ENCODE data around the gene ARFGEF2.
A peak's percentile ranks its signal among the peaks of the same experiment; 100 is the strongest.

The ARFGEF2 gene

DNA sequence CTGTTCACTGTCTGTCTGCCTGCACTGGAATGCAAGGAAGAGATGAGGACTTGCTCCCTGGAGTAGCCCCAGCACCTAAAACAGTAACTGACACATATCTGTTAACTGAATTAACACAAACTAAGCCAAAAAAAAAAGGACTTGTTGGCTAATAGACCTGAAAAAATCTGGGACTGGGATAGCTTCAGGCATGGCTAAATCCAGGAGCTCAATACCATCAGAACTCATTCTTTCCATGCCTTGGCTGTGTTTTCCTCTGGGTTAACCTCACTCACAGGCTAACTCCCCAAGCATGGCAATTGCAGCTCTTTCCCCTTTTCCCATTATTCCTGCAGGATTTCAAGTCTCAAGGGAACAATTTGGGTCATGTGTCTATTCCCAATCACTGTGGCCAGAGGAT, 21.6 kb upstream of the ARFGEF2 start:
- no peak for DNase-seq (ENCODE audit: low spot score)

DNA sequence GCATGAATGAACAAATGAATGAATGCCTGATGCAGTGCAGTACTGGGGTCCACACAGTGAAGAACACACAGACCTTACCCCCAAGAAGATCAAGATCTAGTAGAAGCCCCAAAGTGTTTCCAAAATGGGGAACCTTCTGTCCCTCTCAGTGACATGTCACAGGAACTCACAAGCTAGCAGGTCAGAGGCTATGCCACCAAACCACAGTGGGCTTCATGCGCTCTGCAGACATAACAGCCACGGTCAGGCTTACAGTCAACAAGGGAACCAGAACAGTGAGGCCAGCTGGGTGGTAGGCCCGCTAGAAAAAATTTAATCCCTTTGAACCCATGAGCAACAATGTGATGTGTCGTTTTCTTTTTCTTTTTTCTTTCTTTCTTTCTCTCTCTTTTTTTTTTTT, 20.2 kb upstream of the ARFGEF2 start:
- no peak for DNase-seq (ENCODE audit: low spot score)

DNA sequence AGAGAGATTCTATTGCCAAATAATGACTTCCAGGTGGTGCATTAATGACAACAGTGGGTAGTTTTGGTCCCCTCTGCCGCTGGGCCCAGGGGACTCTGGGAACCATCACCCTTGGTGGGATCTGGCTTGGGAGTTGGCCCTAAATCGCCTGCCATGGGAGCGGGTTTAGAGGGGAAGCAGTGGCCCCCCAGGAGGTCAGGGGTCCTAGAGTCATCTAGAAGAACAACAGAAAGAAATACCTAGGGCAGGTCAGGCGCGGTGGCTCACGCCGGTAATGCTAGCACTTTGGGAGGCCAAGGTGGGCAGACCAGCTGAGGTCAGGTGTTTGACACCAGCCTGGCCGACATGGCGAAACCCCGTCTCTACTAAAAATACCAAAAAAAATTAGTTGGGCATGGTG, 17.8 kb upstream of the ARFGEF2 start:
- DNase-seq (ENCODE audit: low spot score), result no peak

DNA sequence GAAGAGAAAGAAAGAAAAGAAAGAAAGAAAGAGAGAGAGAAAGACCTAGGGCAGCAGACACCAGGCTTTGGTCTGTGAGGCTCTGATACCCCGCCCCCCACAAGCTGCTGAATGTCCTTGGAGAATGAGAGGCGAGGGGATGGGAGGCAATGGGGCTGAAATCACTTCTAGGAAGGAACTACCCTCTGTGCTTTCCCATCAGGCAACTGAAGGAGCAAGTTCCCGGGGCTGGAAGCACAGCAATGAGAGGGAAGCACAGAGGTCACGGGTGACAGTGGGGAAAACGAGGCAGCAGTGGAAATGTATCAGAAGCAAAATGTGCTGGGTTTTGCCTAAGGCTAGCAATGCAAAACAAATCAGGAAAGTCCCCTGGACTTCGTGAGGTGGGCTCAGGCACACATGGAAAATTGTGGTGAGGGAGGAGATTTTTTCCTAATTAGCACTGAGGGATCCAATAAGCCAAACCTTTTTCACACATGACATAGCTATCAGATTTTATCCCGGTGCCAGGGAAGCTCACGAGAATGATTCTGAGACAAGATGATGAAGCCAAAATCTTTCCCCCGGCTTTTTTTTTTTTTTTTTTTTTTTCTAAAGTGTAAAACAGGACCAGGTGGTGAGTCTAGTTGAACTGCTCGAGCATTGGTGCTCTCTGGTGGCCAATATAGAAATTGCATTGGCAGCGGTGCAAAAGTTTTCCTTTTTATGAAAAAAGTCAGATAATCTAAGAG, 16.8 kb upstream of the ARFGEF2 start:
- DNase-seq (ENCODE audit: low spot score), result peak; percentile 71

DNA sequence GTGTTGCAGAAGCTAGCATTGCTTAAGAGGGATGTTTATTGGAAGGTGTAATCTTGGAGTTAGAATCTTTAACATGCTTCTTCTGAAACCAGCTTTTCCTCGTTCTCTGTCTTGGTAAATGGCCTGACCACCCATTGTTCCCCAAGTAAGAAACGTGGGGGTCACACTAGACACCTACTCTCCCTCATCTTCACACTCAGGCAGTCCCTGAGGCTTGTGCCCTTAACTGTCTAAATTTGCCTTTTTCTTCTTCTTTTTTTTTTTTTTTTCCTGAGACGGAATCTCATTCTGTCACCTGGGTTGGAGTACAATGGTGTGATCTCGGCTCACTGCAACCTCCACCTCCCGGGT, 16.2 kb upstream of the ARFGEF2 start:
- DNase-seq (ENCODE audit: low spot score), result no peak

DNA sequence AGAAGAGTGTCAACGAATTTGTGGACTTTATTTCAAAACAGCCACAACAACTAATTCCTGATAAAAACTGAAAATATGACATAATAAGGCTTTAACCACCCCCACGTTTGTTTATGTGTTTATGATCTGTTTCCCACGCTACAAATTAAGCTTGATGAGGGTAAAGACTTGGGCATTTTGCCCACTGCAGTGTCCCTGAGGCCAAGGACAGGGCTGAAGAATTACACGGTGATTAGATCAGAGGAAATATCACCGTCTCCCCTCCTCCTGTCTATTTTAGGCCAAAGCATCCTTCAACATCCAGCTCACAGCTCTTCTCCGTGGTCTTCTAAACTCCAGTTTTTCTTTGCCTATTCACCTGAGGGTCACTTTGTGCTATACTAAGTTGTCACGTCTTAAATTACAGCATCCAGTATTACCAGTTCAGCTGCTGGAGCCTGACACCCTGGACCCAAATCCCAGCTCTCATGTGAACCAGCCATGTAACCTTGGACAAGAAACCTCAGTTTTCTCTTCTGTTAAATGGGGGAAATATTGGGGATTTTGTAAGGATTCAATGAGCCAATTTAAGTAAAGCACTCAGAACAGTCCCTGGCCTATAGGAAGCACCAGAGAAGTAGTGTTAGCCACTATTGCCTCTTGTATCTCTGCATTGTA, 15.2 kb upstream of the ARFGEF2 start:
- no peak for DNase-seq (ENCODE audit: low spot score)

DNA sequence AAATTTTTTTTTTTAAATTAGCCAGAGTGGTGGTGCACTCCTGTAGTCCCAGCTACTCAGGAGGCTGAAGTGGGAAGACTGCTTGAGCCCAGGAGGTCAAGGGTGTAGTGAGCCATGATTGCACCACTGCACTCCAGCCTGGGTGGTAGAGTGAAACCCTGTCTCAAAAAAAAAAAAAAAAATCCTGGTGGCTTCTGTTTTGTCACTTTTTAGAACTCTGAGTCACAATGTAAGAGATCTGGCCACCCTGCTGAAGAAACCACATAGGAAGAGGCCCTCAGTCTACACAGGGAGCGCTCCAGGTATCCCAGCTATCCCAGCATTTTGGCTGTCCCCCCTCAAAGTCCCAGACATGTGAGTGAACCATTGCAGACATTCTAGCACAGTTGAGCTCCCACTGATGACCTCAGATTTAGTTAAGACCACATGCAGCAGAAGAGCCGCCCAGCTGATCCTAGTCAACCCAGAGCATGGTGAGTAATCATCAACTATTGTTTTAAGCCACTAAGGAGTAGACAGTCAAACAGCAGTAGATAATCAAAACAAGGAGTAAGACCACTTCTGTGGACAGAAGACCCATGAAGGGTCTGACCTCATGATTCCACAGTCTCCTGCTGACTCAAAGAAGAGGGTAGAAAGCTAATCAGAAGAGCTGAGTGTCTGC, 12.7 kb upstream of the ARFGEF2 start:
- no peak for DNase-seq (ENCODE audit: low spot score)

DNA sequence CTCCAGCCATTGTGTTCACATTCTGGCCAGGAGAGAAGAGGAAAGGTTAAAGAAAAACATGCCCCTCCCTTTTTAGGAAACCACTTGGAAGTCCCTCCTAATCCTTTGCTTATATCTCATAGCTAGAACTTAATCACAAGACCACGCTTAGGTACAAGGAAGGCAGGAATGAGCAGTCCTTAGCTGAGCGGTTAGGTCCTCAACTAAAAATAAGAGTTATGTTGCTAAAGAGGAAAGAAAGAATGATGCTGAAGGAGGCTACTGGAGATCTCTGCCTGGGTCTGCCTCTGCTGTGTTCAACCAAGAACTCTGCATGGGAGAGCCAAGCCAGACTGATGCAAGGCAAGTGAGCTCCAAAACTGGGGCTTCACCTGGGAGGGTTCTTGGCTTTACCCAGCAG, 11.6 kb upstream of the ARFGEF2 start:
- DNase-seq (ENCODE audit: low spot score), result no peak

DNA sequence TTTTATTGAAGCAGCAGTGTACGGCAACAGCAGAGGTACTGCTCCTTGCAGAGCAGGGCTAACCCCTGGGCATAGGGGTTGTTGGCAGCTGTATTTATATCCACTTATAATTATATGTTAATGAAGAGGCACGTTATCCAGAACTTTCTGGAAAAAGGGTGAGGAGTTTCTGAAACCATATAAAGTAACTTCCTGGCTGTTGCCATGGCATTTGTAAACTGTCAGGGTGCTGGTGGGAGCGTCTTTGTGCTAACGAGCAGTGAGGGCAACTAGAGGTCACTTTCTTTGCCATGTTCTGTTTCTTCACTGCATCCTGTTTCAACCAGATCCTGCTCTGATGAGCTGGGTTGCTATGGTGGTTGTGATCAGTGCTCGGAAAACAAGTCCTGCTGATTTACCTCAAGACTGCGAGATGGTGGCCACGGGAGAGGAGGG, 11.1 kb upstream of the ARFGEF2 start:
- DNase-seq (ENCODE audit: low spot score), result peak; percentile 21

DNA sequence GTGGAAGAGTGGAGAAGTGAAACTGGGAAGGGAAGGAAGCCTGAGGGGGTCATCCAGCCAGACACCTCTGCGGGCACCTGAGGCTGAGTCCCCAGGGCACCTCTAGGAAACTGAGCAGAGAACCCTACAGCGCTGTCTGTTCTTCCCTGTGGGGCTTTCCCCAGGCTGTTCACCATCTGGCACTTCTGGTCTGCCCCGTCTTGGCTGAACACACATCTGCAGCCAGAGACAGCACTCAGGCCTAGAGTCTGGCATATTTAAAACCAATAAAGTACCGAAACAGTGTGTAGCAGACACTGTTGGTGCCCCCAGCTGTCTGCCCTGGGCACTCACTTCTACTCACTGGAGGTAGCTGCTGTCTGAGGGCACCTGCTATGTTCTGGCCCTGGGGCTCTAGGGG, 9.4 kb upstream of the ARFGEF2 start:
- no peak for DNase-seq (ENCODE audit: low spot score)

DNA sequence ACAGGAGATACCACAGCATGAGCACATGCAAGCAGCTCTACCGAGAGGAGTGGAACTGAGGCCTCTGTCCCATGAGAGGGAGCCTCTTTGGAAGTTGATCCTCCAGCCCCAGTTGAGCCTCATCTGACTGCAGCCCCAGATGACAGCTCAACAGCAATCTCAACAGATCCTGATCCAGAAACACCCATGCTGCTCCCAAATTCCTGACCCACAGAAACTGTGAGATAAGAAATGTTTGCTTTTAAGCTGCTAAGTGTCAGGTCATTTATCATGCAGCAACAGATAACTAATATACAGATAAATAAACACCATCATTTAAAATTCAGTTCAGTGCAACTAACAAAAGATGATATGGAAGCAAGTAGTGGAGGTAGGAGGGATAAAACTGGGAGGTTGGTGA, 4.8 kb upstream of the ARFGEF2 start:
- no peak for DNase-seq (ENCODE audit: low spot score)

DNA sequence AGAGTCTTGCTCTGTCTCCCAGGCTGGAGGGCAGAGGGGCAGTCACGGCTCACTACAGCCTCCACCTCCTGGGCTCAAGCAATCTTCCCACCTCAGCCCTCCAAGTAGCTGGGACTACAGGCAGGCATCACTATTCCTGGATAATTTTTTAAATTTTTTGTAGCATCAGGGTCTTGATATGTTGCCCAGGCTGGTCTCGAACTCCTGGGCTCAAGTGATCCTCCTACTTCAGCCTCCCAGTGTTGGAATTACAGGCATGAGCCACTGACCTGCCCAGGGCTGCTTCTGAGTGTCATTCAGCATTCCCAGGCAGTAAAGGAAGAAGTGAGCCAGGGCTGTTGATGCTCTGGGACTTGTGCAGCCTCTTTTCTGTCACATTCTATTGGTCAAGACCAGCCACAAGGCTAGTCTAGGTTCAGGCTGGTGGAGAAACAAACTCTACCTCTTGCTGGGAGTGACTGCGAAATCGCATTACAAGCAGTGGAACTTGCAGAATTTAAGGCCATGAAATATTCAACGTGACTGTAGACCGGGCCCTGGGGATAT, 2.1 kb upstream of the ARFGEF2 start:
- DNase-seq (ENCODE audit: low spot score), result no peak

DNA sequence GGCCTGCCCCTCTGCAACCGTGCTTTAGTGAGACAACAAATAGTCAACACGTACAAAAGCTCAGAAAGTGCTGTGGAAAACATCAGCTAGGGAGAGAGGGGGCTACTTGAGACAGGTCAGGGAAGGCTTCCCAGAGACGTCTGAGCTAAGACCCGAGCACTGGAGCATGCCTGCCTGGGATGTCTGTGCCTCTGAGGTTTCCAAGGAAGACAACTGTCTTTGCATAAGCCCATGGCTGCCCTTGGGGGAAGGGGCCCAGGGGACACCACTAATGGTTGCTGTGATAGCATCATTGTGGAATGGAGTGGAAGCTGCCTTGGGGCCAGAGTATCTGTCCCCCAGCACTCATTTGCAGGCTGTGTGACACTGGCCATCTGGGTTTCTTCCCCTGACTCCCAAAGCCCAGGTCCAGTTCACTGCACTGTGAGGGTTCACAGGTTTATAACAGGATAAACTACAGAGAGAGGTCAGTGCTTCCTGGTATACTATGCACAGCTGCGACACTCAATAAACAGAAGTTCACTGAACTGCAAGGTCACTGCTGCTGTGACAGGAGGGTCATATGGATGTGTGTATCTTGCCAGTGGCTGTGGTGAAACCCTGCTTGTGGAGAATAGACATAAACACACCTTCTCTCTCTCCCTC, 1.5 kb upstream of the ARFGEF2 start:
- no peak for DNase-seq (ENCODE audit: low spot score)

DNA sequence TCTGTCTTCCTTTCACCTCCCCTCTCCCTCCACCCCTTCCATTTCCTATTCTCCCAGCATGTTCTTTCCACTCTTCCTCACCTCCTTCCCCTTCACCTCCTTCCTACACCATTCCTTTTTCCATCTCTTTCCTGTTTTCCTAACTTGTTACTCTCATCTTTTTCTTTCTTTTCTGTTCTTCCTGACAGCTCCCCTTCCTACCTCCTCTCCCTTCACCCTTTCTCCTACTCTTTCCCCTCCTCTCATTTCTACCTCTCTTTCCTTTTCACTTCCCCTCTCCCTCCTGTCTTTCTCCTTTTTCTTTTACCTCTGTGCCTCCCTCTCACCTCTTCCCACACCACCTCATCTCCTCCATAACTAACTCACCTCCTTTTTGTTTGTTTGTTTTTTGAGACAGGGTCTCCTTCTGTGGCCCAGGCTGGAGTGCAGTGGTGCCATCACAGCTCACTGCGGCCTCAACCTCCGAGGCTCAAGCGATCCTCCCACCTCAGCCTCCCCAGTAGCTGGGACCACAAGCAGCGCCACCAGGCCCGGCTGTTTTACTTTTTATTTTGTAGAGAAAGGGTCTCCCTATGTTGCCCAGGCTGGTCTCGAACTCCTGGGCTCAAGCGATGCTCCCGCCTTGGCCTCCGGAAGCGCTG, 864 bp upstream of the ARFGEF2 start:
- no peak for DNase-seq (ENCODE audit: low spot score)

DNA sequence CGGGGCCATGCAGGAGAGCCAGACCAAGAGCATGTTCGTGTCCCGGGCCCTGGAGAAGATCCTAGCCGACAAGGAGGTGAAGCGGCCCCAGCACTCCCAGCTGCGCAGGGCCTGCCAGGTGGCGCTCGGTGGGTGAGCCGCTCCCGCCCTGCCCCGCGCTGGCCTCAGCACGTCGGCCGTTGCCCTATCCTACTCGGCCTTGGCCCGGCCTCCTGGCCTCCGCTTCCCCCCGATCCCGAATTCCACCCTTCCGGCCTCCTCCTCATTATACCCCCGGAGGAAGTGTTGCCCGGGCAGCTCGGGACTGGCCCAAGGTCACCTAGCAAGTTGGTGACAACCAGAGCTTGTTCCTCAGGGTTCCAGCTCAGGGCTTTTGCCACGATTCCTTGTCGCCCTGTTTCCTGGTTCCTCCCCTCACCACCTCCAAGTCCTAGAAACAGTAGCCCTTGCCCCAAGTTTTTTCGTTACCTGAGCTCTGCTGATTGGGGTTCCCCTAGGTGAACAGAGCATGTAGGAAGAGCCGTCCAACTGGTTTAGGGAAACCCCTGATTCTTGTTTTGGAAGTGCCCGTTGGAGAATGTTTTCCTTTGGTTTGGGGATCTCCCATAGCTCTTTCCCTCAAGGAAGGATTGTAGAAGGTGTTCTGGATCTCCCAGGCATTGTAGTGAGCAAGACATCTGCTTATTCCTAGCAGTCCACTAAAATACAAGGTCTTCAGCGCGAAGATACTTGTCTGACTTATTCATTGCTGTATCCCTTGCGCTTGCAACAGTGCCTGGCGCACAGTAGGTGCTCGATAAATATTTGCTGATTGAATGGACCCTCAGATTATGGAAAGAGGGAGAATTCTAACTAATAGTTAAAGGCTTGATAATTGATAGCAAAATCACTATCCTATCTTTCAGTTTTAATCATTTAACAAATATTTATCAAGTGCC, 641 bp downstream of the ARFGEF2 start:
- DNase-seq (ENCODE audit: low spot score), result no peak

DNA sequence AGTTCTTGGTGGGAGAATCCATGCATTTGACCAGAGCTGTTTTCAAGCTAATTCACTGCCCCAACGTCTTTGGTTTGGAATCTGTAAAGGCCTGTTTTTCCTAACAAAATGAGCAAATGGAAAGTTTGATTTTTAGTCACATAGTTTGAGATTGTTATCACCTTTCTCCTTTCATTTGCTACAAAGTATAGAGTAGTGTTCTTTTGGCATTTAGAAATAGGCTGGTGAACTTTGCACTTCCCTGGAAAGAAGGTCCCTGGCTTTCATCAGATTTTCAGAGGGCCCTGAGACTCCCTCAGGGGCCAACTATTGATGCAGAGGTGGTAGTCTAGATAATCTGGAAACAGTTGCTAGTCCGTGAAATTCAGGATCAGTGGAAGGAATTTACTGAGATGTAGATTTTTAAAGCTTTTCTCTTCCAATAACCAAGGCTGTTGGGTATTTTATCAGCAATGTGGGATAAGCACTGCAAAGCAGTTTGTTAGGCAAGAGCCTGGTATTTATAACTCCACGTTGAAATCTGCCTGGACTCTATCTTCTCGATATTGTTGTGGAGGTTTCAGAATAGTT, 1.7 kb downstream of the ARFGEF2 start:
- DNase-seq (ENCODE audit: low spot score), result no peak

DNA sequence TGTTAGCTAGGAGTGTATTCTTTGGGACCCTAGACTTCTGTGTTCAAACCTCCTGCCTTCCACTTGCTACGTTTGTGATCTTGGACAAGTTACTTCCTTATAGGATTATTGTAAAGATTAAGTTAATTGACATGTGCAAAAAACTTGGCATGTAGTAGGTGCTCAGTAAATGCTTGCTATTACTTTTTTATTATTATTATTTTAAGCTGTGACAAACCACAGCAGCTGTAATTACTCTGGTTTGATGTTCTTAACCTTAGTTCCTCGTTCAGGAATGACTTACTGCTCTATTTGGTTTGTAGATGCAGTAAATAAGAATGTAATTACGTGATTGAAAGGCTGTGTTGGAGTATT, 3.2 kb downstream of the ARFGEF2 start:
- no peak for DNase-seq (ENCODE audit: low spot score)

DNA sequence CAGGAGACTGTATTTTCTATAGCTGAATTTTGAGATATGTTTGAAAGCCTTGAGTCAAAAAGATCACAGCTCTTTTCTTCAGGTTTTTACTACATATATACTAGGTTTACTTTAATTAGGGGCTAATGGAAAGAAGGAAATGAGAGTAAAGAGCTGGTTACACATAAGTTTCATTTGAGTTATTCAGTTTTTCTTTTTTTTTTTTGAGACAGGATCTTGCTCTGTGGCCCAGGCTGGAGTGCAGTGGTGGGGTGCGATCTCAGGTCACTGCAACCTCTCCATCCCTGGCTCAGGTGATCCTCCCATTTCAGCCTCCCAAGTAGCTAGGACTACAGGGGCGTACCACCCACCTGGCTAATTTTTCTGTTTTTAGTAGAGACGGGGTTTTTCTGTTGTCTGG, 4.8 kb downstream of the ARFGEF2 start:
- DNase-seq (ENCODE audit: low spot score), result no peak

DNA sequence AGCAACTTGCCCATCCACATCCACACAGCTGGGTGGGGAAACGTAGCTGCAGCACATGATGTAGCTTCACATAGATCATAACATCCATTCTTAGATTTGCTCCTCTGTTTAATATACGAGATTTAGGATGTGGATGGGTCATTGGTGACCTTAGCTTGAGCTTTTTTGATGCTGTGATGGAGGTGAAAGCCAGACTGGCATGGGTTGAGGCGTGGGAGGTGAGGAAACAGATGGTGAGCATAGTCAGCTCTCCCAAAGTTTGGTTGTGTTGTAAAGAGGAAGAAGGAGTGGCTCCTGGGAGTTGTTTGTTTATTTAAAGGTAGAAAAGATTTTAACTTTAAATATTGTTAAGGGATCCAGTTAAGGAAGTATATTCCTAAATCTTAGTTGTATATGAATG, 5.3 kb downstream of the ARFGEF2 start:
- no peak for DNase-seq (ENCODE audit: low spot score)

DNA sequence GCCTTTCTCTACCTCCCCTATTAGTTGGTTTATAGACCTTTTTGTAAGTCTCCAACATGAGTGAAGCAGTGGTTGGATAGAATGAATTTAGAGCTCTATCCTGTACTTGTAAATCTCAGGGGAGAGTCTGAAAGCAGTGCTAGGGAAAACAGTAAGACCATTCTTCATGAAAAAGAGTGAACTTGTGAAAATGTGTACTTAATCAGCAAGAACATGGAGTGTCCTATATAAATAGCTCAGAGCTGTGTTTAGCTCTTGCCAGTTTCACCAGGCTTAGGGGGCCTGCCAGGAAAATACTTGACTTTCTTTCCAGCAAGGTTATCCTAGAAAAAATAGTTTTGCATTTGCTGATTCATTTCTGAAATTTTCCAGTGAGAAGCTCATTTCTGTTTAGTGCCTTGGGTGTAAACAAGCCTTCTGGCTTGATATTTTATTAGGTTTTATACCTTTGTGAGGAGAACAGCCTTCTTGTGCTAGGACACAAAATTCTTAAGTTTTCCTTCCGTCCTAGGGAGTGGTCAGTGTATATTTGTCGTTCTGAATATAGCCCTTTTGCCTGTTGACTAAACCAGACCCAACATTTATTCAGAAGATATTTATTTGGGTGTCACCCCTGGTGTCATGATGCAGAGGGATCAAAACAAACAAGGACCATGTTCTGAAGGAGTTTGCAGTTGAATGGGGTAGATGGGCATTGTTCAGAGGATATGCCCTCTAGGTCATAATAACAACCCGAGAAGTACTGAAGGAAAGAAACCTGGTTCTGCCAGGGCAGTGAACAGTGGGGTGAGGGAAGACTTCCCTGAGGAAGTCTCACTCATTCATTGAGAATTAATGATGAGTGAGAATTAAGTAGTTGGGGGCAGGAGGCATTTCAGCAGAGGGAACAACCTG, 7.6 kb downstream of the ARFGEF2 start:
- DNase-seq (ENCODE audit: low spot score), result no peak
